ENCODE data around the gene FYN.

The FYN gene

DNA sequence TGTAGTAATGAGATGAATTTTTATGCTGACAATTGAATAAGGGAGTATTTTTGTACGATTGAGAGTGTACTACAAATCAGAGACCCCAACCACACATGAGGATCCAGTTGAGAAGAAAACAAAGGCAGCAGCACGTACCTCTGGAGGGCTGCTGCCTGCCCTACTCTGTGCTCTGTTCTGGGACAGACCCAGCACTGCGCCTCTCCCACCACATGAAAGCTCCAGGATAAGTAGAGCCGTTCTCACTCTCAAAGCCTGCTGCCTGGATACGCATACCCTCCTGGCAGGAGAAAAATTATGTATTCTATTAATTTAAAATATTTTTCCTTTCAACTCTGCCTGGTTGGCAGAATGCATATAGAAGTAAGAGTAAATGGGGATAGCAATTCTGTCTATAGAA is 256.1 kb downstream of the FYN start:
- TF ChIP-seq, protein P1, sequence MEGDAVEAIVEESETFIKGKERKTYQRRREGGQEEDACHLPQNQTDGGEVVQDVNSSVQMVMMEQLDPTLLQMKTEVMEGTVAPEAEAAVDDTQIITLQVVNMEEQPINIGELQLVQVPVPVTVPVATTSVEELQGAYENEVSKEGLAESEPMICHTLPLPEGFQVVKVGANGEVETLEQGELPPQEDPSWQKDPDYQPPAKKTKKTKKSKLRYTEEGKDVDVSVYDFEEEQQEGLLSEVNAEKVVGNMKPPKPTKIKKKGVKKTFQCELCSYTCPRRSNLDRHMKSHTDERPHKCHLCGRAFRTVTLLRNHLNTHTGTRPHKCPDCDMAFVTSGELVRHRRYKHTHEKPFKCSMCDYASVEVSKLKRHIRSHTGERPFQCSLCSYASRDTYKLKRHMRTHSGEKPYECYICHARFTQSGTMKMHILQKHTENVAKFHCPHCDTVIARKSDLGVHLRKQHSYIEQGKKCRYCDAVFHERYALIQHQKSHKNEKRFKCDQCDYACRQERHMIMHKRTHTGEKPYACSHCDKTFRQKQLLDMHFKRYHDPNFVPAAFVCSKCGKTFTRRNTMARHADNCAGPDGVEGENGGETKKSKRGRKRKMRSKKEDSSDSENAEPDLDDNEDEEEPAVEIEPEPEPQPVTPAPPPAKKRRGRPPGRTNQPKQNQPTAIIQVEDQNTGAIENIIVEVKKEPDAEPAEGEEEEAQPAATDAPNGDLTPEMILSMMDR (IDR thresholded peaks at IDR 0.05; ENCODE audit: low read length, missing control alignments), result no peak
- DNase-seq (ENCODE audit: low read depth), result no peak
- no peak overlapping the region for H3K4me3 ChIP-seq (replicated peaks; ENCODE audit: low read depth, low read length)

DNA sequence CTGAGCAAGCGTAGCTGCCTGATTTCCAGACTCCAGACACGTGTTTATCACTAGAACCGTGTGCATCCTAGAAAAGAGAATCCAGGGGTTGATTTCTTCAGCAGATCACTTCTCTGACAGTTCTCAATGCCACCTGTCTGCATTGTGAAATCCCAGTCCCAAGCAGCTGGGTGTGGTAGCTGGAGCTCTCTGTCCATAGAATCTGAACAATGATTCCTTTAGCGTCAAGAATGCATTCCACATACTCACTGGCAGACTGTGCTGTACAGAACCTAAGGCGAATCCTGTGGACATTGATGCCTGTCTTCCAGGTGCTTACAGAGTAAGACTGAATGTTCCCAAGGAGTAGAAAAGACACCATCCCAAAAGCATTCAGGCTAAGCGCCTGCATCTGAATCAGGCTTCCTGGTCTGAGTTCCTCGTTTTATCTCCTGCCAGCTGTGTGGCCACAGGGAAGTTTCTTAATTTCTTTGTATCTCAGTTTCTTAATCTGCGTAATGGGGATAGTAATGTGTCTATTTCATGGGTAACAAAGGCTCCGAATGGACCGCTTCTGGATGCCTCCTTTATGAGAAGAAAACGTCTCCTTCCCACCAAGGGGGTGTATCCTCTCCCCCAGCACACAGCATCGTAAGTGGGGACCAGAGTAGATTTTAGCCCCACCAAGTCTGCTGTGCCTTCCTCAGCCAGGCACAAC is 257.2 kb downstream of the FYN start:
- no peak overlapping the region for H3K4me3 ChIP-seq (replicated peaks; ENCODE audit: low read depth, low read length)
- TF ChIP-seq, protein P1 (IDR thresholded peaks at IDR 0.05; ENCODE audit: low read length, missing control alignments), result no peak
- peak; percentile 11 for DNase-seq (ENCODE audit: low read depth)

DNA sequence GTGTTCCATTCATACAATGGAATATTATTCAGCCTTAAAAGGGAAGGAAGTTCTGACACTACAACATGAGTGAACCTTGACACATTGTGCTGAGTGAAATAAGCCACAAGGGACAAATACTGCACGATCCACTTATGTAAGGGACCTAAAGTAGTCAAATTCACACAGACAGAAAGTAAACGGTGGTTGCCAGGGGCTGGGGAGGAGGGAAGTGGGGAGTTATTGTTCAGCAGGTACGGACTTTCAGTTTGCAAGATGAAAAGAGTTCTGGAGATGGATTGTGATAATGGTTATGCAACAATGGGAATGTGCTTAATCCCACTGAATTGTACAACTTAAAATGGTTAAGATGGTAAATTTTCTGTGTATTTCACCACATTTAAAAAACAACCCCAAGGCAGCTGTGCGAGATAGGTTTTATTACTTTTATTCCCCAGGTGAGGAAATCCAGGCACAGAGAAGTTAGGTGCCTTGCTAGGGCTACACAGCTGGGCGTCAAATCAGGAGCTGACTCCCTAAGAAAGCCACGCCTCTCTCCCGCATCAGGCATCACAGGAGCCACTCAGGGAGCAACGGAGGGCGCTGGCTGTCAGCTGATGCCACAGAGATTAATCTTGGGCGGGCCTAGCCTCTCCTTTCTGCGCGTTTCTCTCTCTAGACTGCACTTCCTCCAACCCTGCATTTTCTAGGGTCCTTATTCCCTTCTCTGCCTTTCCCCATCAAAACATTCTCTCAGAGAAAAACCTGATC is 258.2 kb downstream of the FYN start:
- H3K4me3 ChIP-seq (replicated peaks; ENCODE audit: low read depth, low read length), result no peak overlapping the region
- TF ChIP-seq, protein P1 (IDR thresholded peaks at IDR 0.05; ENCODE audit: low read length, missing control alignments), result no peak
- no peak for DNase-seq (ENCODE audit: low read depth)

DNA sequence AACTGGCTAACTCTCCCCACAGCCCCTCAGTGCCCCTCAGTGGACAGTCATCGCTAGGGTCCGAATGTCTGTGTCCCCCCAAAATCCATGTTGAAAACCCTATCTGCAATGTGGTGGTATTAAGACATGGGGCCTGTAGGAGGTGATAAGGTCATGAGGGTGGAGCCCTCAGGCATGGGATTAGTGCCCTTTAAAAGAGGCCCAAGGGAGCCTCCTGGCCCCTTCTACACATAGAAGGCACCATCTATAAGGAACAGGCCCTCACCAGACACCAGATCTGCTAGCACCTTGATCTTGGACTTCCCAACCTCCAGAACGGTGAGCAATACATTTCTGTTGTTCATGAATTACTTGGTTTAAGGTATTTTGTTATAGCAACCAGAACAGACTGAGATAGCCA is 260.9 kb downstream of the FYN start:
- TF ChIP-seq, protein P1 (IDR thresholded peaks at IDR 0.05; ENCODE audit: low read length, missing control alignments), result no peak
- H3K4me3 ChIP-seq (replicated peaks; ENCODE audit: low read depth, low read length), result no peak overlapping the region
- DNase-seq (ENCODE audit: low read depth), result no peak

DNA sequence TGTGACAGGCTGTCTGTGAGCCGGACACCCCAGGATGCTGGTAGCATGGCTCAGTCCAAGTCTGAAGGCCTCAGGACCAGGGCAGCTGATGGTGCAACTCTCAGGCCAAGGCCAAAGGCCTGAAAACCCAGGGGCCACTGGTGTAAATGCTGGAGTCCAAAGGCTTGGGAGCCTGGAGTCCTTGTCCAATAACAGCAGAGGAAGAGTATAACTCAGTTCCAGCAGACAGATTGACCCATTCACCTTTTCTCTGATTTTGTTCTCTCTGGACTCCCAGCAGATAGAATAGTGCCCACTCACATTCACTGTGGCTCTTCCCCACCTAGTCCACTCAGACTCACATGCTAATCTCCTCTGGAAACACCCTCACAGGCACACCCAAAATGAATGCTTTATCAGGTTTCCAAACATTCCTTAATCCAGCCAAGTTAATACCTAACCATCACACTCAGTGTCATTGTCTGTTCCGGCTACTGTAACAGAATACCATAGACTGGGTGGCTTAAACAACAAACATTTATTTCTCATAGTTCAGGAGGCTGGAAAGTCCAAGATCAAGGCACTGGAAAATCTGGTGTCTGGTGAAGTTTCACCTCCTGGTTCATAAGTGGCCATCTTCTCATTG is 262.6 kb downstream of the FYN start:
- H3K4me3 ChIP-seq (replicated peaks; ENCODE audit: low read depth, low read length), result no peak overlapping the region
- TF ChIP-seq, protein P1 (IDR thresholded peaks at IDR 0.05; ENCODE audit: low read length, missing control alignments), result no peak
- DNase-seq (ENCODE audit: low read depth), result no peak

Measured in fibroblast of pulmonary artery (primary cell).